Coronary artery (tissue), 2 donors: ENCODE measurements around the gene PKN3.

Experiments
- DNase-seq: peaks from one replicate; pipeline ENCODE4 v3.0.0-alpha.2; 2017; ENCODE audit warnings: low spot score
- H3K27ac ChIP-seq, 2 donors: fragments of 200-600 bp; sonication (generic); one replicate each; pipeline ENCODE4 v1.5.1; 2016 to 2019
- H3K4me3 ChIP-seq: fragments of 200-600 bp; sonication (generic); 2 replicates; pipeline ENCODE4 v1.5.1; 2016; ENCODE audit warnings: mild to moderate bottlenecking, moderate library complexity
- CTCF ChIP-seq: fragments of 200-600 bp; sonication (generic); IDR thresholded peaks from one replicate; pipeline ENCODE4 v1.5.1; 2019; ENCODE audit warnings: antibody characterized with exemption

Gene PKN3

GRCh38 chr9:128724744-128725211 is 22.5 kb downstream of the PKN3 start:
- peak overlapping the region; percentile 79 for H3K4me3 ChIP-seq
- no peak for TF ChIP-seq CTCF

DNA sequence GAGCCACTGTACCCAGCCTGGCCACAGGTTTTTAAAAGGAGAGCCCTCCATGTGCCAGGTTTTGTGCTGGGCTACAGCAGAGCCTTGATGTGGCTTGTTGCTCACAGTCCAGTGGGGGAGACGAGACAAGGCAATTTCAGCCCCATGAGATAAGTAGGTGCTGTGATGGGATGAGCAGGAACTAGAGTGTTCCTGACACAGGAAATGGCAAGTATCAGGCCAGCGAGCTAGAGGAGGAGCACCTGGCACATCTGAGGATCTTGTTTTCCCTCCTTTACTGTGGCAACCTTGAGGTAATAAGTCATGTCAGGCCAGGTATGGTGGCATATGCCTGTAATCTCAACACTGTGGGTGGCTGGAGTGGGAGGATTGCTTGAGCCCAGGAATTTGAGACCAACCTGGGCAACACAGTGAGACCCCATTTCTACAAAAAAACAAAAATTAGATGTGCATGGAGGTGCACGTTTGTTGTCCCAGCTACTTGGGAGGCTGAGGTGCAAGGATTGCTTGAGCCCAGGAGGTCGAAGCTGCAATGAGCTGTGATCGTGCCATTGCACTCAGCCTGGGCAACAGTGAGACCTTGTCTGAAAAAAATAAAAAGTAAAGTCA is 25.4 kb downstream of the PKN3 start:
- no peak for TF ChIP-seq CTCF
- H3K4me3 ChIP-seq, result no peak overlapping the region
- H3K27ac ChIP-seq, result no peak overlapping the region
- no peak for DNase-seq

More at GRCh38 chr9:128724744-128725211, 22.5 kb downstream of the PKN3 start:
- no peak for DNase-seq
- peak overlapping the region; percentile 68 to 89 for H3K27ac ChIP-seq

- no peak overlapping the region for H3K27ac ChIP-seq
- no peak for TF ChIP-seq CTCF
- no peak overlapping the region for H3K4me3 ChIP-seq
- DNase-seq, result no peak
Measured at GRCh38 chr9:128728298-128728697, 26.0 kb downstream of the PKN3 start.

- no peak overlapping the region for H3K27ac ChIP-seq
- no peak overlapping the region for H3K4me3 ChIP-seq
- TF ChIP-seq CTCF, result no peak
- no peak for DNase-seq
Measured at GRCh38 chr9:128729302-128729701, 27.0 kb downstream of the PKN3 start.

DNA sequence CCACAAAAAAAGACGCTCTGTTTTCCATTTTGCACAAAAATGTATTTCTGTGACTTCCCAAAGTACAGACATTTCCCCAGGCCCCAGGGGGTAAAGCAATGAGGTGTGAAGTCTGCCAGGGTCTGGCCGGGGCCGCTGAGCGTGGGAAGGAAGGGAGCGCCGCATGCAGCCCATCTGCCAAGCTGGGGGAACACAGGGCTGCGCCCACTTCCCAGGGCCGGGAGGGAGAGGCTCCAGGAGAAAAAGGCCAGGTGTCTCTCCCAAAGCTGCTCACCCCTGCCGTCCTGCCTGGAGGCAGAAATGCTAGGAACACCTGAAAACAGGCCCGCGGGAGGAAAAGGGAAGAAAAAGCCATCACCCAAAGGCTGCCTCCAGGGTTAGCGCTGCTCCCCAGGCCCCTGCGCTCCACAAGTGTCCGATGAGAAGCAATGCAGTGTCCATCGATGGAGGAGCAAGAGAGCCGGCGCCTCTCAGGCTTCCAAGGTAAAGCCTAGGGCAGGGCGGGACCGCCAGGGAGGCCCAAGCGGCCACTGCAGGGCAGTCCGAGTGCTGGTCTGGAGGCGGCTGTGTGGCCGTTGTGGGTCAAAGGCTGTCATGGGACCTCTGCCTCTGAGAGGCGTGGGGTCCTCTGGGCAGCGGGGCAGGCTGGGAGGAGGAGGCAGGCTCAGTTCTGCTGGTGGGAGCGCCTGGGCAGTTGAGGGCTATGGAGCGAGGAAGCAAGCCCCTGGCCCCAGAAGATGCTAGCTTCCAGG is 27.6 kb downstream of the PKN3 start:
- H3K4me3 ChIP-seq, result no peak overlapping the region
- no peak for DNase-seq
- no peak overlapping the region for H3K27ac ChIP-seq
- TF ChIP-seq CTCF, result no peak

GRCh38 chr9:128731093-128731492 is 28.8 kb downstream of the PKN3 start:
- Histone ChIP-seq H3K27ac (no peak overlapping the region), H3K4me3 (no peak overlapping the region)
- no peak for TF ChIP-seq CTCF
- DNase-seq, result no peak

DNA sequence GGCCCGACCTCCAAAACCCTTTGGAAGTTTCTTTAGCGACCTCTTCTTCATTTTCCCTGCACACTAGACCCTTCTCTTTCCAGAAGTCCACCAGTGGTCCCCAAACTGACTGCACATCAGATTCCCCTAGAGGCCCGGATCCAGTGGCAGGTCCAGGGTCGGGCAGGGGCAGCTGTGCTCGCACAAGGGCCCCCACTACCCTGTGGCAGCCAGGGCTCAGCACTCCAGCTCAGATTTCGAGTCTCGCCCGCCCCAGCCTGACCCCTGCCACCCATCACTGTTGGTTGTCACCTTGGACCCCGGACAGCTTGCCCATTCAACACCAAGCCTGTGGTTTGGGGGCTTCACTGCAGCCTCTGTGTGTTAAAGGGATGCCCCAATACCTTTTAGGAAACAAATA is 29.4 kb downstream of the PKN3 start:
- TF ChIP-seq CTCF, result no peak
- no peak overlapping the region for H3K27ac ChIP-seq
- DNase-seq, result no peak

More for the DNA sequence above, 29.4 kb downstream of the PKN3 start:
- H3K4me3 ChIP-seq, result no peak overlapping the region
